Natural killer cell treated with Interleukin-12 subunit alpha and Interleukin-12 subunit beta and Interleukin-15 and Interleukin-18, amount 100 ng/mL, for 72 hours (primary cell): ENCODE data around the gene KSR2. TPM values are rescaled to one million over a fixed set of nuclear protein-coding genes. Genes with fewer than 3 reads are reported as not detected.

ENCODE experiments used
- ATAC-seq, 2 donors: fragments of 150-1000 bp; cut with Tn5 transposase in 1 of 2; sonication (Bioruptor Pico), chemical (Tn5 transposase) in 1 of 2; 2 replicates each; pipeline ENCODE4 v1.10.0; 2021
- DNase-seq: peaks from one replicate; pipeline ENCODE4 v3.0.0; 2022; ENCODE audit warnings: low spot score
- H3K27ac Mint-ChIP-seq, 2 donors: 1 replicate in 1 of 2; 2 replicates in 1 of 2; pipeline ENCODE4 v1.8.0; 2022; ENCODE audit warnings: mixed read lengths in 2 of 2, mild to moderate bottlenecking in 1 of 2, moderate library complexity in 1 of 2
- H3K27me3 Mint-ChIP-seq, 2 donors: 1 replicate in 1 of 2; 2 replicates in 1 of 2; pipeline ENCODE4 v1.8.0; 2022; ENCODE audit warnings: mixed read lengths in 2 of 2
- H3K36me3 Mint-ChIP-seq: one replicate; pipeline ENCODE4 v1.8.0; 2022; ENCODE audit warnings: mixed read lengths
- H3K4me1 Mint-ChIP-seq, 2 donors: 1 replicate in 1 of 2; 2 replicates in 1 of 2; pipeline ENCODE4 v1.8.0; 2022; ENCODE audit warnings: low read depth in 2 of 2, mixed read lengths in 2 of 2, mild to moderate bottlenecking in 1 of 2
- H3K4me3 Mint-ChIP-seq: one replicate; pipeline ENCODE4 v1.8.0; 2022; ENCODE audit warnings: mixed read lengths
- H3K9me3 Mint-ChIP-seq: 2 replicates; pipeline ENCODE4 v1.8.0; 2022; ENCODE audit warnings: mixed read lengths
- total RNA-seq, 2 donors: library from RNA; stranded (reverse); gene quantifications; one replicate each; pipeline ENCODE4 v1.2.3, GENCODE V29; 2022

KSR2 gene
- total RNA-seq, 2 donors from 2014 or later: not detected

- Mint-ChIP-seq H3K27me3 (peaks cover 5 to 9% of the 10 kb centered on the region in 2 donors), H3K36me3 (no peaks in the 10 kb centered on the region), H3K27ac (no peak overlapping the region), H3K4me3 (no peak overlapping the region), H3K9me3 (no peaks in the 10 kb centered on the region), H3K4me1 (no peaks in the 10 kb centered on the region)
- no peak for ATAC-seq
- no peak for DNase-seq
Measured at GRCh38 chr12:117540011-117540410, 428.8 kb downstream of the KSR2 start.

DNA sequence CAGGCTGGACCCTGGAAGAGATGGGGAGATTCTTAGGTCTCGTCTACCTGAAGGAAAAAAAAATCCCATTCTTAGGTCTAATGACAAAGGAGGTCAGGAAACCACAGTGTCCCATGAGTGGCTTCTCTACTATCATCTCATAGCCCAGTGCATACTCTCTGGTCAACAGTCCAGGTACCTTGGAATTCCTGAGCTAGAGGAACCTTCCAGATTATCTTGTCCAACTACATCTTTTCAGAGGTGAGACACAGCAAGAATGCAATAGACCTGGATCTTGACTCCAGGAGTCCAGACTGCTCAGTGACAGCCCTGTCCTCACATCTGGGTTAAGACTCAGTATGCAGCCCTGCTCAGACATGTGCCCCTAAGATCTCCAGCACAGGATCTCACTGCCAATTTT lies 429.9 kb downstream of the KSR2 start:
- Mint-ChIP-seq H3K4me3 (no peak overlapping the region), H3K27ac (no peak overlapping the region), H3K4me1 (no peaks in the 10 kb centered on the region), H3K27me3 (peaks cover 5 to 15% of the 10 kb centered on the region in 2 donors), H3K9me3 (no peaks in the 10 kb centered on the region), H3K36me3 (no peaks in the 10 kb centered on the region)
- no peak for ATAC-seq
- DNase-seq: no peak

GRCh38 chr12:117538032-117538690 lies 430.6 kb downstream of the KSR2 start:
- no peak overlapping the region for H3K27ac Mint-ChIP-seq
- ATAC-seq: no peak
- H3K9me3 Mint-ChIP-seq: no peaks in the 10 kb centered on the region
- no peak overlapping the region for H3K4me3 Mint-ChIP-seq
- H3K27me3 Mint-ChIP-seq: peaks cover 7 to 15% of the 10 kb centered on the region in 2 donors
- DNase-seq: no peak
- H3K4me1 Mint-ChIP-seq: no peaks in the 10 kb centered on the region
- H3K36me3 Mint-ChIP-seq: no peaks in the 10 kb centered on the region

DNA sequence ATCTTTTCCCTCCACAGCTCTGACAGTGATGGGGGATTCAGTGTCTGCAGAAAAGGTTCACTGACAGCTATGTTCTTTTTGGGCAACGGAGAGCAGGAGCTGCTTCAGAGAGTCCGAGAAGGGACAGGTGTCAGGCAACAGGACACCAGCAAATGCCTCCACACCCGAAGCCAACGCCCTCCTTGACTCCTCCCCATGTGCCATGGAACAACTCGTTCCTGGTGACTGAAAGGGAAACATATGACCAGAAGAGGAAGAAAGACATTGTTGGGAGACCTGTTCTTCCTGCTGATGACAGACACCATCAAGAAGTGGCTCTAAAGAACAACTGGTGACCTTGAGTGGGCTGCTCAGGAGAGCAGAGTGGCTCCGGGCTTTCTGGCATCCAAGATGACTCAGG lies 435.1 kb downstream of the KSR2 start:
- no peak overlapping the region for H3K27ac Mint-ChIP-seq
- no peaks in the 10 kb centered on the region for H3K36me3 Mint-ChIP-seq

DNA sequence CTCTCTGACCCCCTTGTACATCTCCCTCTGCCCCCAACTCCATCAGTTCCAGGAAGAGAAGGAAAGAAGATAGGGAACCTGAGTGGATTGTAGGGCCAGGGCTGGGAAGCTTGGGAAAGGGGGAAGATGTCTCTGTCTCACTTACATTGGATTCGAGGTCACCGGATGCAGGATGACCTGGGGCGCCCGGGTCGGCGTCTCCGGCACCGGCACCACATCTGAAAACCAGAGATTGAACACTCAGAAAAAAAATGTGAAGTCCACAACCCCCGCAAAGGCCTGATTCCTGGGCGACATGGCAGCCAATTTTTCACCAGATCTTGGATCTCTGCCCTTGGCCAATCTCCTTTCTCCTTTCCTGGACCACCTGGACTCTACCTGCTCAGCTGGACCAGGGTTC lies 438.0 kb downstream of the KSR2 start:
- DNase-seq (no peak), ATAC-seq (no peak)
- no peaks in the 10 kb centered on the region for H3K9me3 Mint-ChIP-seq
- H3K4me3 Mint-ChIP-seq: no peak overlapping the region
- peaks cover 11 to 39% of the 10 kb centered on the region in 2 donors for H3K27me3 Mint-ChIP-seq
- no peak overlapping the region for H3K27ac Mint-ChIP-seq
- H3K4me1 Mint-ChIP-seq: no peaks in the 10 kb centered on the region
- H3K36me3 Mint-ChIP-seq: no peaks in the 10 kb centered on the region

More for the DNA sequence above, 435.1 kb downstream of the KSR2 start:
- Mint-ChIP-seq H3K27me3 (peaks cover 2 to 28% of the 10 kb centered on the region in 2 donors), H3K4me3 (no peak overlapping the region), H3K9me3 (no peaks in the 10 kb centered on the region), H3K4me1 (no peaks in the 10 kb centered on the region)
- no peak for DNase-seq
- ATAC-seq: no peak

- H3K4me3 Mint-ChIP-seq: no peak overlapping the region
- ATAC-seq (no peak), DNase-seq (no peak)
- H3K27ac Mint-ChIP-seq: no peak overlapping the region
- no peaks in the 10 kb centered on the region for H3K4me1 Mint-ChIP-seq
- H3K27me3 Mint-ChIP-seq: peaks cover 9 to 34% of the 10 kb centered on the region in 2 donors
- no peaks in the 10 kb centered on the region for H3K9me3 Mint-ChIP-seq
- H3K36me3 Mint-ChIP-seq: no peaks in the 10 kb centered on the region
Measured at GRCh38 chr12:117528538-117528937, 440.3 kb downstream of the KSR2 start.

DNA sequence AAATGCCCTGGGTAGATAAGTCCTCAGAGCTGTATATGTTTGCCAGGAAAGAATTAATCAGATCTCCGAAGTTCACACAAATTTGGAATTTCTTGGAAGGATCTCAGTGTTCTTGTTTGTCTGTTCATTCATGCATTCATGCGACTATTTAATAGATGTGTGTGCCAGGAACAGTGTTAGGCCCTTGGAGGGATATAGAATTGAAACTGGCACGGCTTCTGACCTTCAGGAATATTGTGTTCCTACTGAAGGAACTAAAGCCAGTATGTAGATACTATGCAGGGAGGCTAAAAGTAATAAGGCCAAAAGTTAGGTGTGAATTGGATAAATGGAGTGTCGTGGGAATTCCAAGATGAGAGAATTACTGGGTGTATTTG lies 441.3 kb downstream of the KSR2 start:
- Mint-ChIP-seq H3K4me3 (no peak overlapping the region), H3K36me3 (no peaks in the 10 kb centered on the region), H3K27me3 (peaks cover 9 to 32% of the 10 kb centered on the region in 2 donors), H3K4me1 (no peaks in the 10 kb centered on the region), H3K9me3 (no peaks in the 10 kb centered on the region), H3K27ac (no peak overlapping the region)
- ATAC-seq: no peak
- no peak for DNase-seq

- Mint-ChIP-seq H3K36me3 (no peaks in the 10 kb centered on the region), H3K27ac (no peak overlapping the region), H3K9me3 (no peaks in the 10 kb centered on the region), H3K4me3 (no peak overlapping the region), H3K4me1 (no peaks in the 10 kb centered on the region), H3K27me3 (peaks cover 9 to 27% of the 10 kb centered on the region in 2 donors)
- DNase-seq (no peak), ATAC-seq (no peak)
Measured at GRCh38 chr12:117526757-117527478, 441.9 kb downstream of the KSR2 start.

GRCh38 chr12:117525766-117526165 lies 443.0 kb downstream of the KSR2 start:
- Mint-ChIP-seq H3K4me3 (no peak overlapping the region), H3K27ac (no peak overlapping the region), H3K9me3 (no peaks in the 10 kb centered on the region), H3K36me3 (no peaks in the 10 kb centered on the region), H3K27me3 (peaks cover 9 to 16% of the 10 kb centered on the region in 2 donors), H3K4me1 (no peaks in the 10 kb centered on the region)
- no peak for DNase-seq
- ATAC-seq: no peak

- no peak for ATAC-seq
- Mint-ChIP-seq H3K36me3 (no peaks in the 10 kb centered on the region), H3K4me1 (no peaks in the 10 kb centered on the region), H3K27me3 (peaks cover 9 to 11% of the 10 kb centered on the region in 2 donors), H3K27ac (no peak overlapping the region), H3K9me3 (no peaks in the 10 kb centered on the region), H3K4me3 (no peak overlapping the region)
- no peak for DNase-seq
Measured at GRCh38 chr12:117524806-117525205, 444.0 kb downstream of the KSR2 start.

GRCh38 chr12:117523971-117524370 lies 444.8 kb downstream of the KSR2 start:
- Mint-ChIP-seq H3K4me1 (no peaks in the 10 kb centered on the region), H3K27me3 (peaks cover 12 to 17% of the 10 kb centered on the region in 2 donors), H3K36me3 (no peaks in the 10 kb centered on the region), H3K9me3 (peaks cover 4% of the 10 kb centered on the region), H3K27ac (no peak overlapping the region), H3K4me3 (no peak overlapping the region)
- DNase-seq: no peak
- no peak for ATAC-seq

GRCh38 chr12:117522559-117522958 lies 446.2 kb downstream of the KSR2 start:
- H3K36me3 Mint-ChIP-seq: no peaks in the 10 kb centered on the region
- DNase-seq (no peak), ATAC-seq (no peak)
- no peak overlapping the region for H3K4me3 Mint-ChIP-seq
- no peak overlapping the region for H3K27ac Mint-ChIP-seq
- H3K4me1 Mint-ChIP-seq: no peaks in the 10 kb centered on the region
- peaks cover 4% of the 10 kb centered on the region for H3K9me3 Mint-ChIP-seq
- peaks cover 6 to 15% of the 10 kb centered on the region in 2 donors for H3K27me3 Mint-ChIP-seq

DNA sequence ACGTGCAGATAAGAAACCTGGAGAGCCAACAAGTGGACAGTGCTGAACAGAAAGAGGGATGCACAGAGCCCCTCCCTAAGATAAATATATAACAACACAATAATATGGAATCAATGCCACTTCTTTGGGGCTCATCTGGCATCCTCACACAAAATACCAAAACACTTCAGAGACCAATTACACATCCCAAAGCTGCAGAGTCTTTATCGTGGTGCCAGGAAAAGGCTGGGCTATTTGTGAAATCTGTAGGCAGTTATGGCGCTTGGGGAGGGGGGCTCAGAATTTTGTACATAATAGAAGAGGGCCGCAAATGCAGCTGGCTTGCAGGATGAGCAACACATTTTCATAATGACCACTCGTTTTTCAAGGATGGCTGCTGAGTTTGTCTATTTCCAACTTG lies 446.9 kb downstream of the KSR2 start:
- DNase-seq (no peak), ATAC-seq (no peak)
- no peak overlapping the region for H3K4me3 Mint-ChIP-seq
- peaks cover 4% of the 10 kb centered on the region for H3K9me3 Mint-ChIP-seq
- H3K4me1 Mint-ChIP-seq: no peaks in the 10 kb centered on the region
- H3K36me3 Mint-ChIP-seq: no peaks in the 10 kb centered on the region
- H3K27me3 Mint-ChIP-seq: peaks cover 3 to 12% of the 10 kb centered on the region in 2 donors
- H3K27ac Mint-ChIP-seq: no peak overlapping the region

DNA sequence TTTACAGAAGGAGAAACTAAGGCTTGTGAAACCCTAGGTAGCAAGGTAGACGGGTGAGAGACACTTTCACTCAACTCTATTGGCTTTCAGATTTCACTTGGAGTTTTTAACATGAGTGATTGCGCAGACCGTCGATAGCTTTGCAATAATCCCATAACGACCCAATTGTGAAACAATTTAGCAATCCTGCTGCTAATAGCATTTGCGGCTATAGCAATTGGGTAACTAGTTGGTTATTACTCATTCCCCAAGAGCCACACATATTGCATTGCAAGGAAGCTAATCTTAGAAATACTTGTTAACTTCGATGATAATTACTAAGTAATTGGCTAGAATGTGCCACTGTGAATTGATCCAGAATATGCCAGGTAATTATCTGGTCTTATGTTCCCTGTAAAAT lies 447.4 kb downstream of the KSR2 start:
- H3K27ac Mint-ChIP-seq: no peak overlapping the region
- H3K36me3 Mint-ChIP-seq: no peaks in the 10 kb centered on the region
- no peaks in the 10 kb centered on the region for H3K4me1 Mint-ChIP-seq
- H3K27me3 Mint-ChIP-seq: peaks cover 3 to 12% of the 10 kb centered on the region in 2 donors
- DNase-seq (no peak), ATAC-seq (no peak)
- H3K4me3 Mint-ChIP-seq: no peak overlapping the region
- H3K9me3 Mint-ChIP-seq: peaks cover 4% of the 10 kb centered on the region
